Activated naive CD4-positive, alpha-beta T cell treated with anti-CD3 and anti-CD28 coated beads, Interleukin-2, amount 50 U/mL, for 24 hours (primary cell): ENCODE measurements around the gene CACNA1I.
"Not testable (repeated sequence)": the region's sequence is repeated elsewhere in the genome, so short reads cannot be mapped to it uniquely, and the experiment has no call there.

ENCODE experiments used
- H3K27ac Mint-ChIP-seq: one replicate; pipeline ENCODE4 v1.8.0; 2021; ENCODE audit warnings: mild to moderate bottlenecking, mixed read lengths
- H3K27me3 Mint-ChIP-seq: one replicate; pipeline ENCODE4 v1.8.0; 2021; ENCODE audit warnings: mixed read lengths
- H3K36me3 Mint-ChIP-seq: one replicate; pipeline ENCODE4 v1.8.0; 2021; ENCODE audit warnings: mixed read lengths
- H3K4me1 Mint-ChIP-seq: one replicate; pipeline ENCODE4 v1.8.0; 2021; ENCODE audit warnings: mixed read lengths
- H3K4me3 Mint-ChIP-seq: one replicate; pipeline ENCODE4 v1.8.0; 2021; ENCODE audit warnings: mild to moderate bottlenecking, mixed read lengths
- H3K9me3 Mint-ChIP-seq: one replicate; pipeline ENCODE4 v1.8.0; 2021; ENCODE audit warnings: mixed read lengths

The CACNA1I gene

GRCh38 chr22:39732625-39733024 lies 162.1 kb downstream of the CACNA1I start:
- Mint-ChIP-seq H3K9me3 (no peaks in the 10 kb centered on the region), H3K27me3 (no peaks in the 10 kb centered on the region), H3K4me1 (no peaks in the 10 kb centered on the region), H3K4me3 (no peak overlapping the region), H3K27ac (no peak overlapping the region), H3K36me3 (no peaks in the 10 kb centered on the region)

- Mint-ChIP-seq H3K4me3 (no peak overlapping the region), H3K36me3 (no peaks in the 10 kb centered on the region), H3K9me3 (no peaks in the 10 kb centered on the region), H3K27me3 (no peaks in the 10 kb centered on the region), H3K4me1 (no peaks in the 10 kb centered on the region), H3K27ac (no peak overlapping the region)
Observed at GRCh38 chr22:39733191-39733590, 162.6 kb downstream of the CACNA1I start.

- not testable (repeated sequence) for H3K27ac Mint-ChIP-seq, H3K4me3 Mint-ChIP-seq, H3K27me3 Mint-ChIP-seq, H3K4me1 Mint-ChIP-seq, H3K9me3 Mint-ChIP-seq, H3K36me3 Mint-ChIP-seq
Observed at GRCh38 chr22:39734046-39734445, 163.5 kb downstream of the CACNA1I start.

- Mint-ChIP-seq H3K36me3 (no peaks in the 10 kb centered on the region), H3K27me3 (no peaks in the 10 kb centered on the region), H3K4me1 (no peaks in the 10 kb centered on the region), H3K27ac (no peak overlapping the region), H3K4me3 (no peak overlapping the region), H3K9me3 (no peaks in the 10 kb centered on the region)
Observed at GRCh38 chr22:39734866-39735265, 164.3 kb downstream of the CACNA1I start.

GRCh38 chr22:39735776-39736175 lies 165.2 kb downstream of the CACNA1I start:
- Mint-ChIP-seq H3K27me3 (no peaks in the 10 kb centered on the region), H3K27ac (no peak overlapping the region), H3K4me3 (no peak overlapping the region), H3K9me3 (no peaks in the 10 kb centered on the region), H3K36me3 (no peaks in the 10 kb centered on the region), H3K4me1 (no peaks in the 10 kb centered on the region)

- peaks cover 3% of the 10 kb centered on the region for H3K4me1 Mint-ChIP-seq
- peaks cover 2% of the 10 kb centered on the region for H3K36me3 Mint-ChIP-seq
- H3K27me3 Mint-ChIP-seq: no peaks in the 10 kb centered on the region
- peaks cover 5% of the 10 kb centered on the region for H3K9me3 Mint-ChIP-seq
- no peak overlapping the region for H3K27ac Mint-ChIP-seq
- no peak overlapping the region for H3K4me3 Mint-ChIP-seq
Observed at GRCh38 chr22:39738746-39739145, 168.2 kb downstream of the CACNA1I start.
